ENCODE data around the gene CSNK1A1L.

The CSNK1A1L gene

GRCh38 chr13:37136187-37136586 is 30.7 kb upstream of the CSNK1A1L start:
- TF ChIP-seq Cebpa-rat (IDR thresholded peaks at IDR 0.05): no peak
- Histone ChIP-seq H3K36me3 (no peaks in the 10 kb centered on the region), H3K9me3 (no peaks in the 10 kb centered on the region), H4K20me1 (no peaks in the 10 kb centered on the region), H3K4me2 (no peak overlapping the region), H3K4me1 (no peaks in the 10 kb centered on the region), H3K27me3 (no peaks in the 10 kb centered on the region; the same call in 1 of the 2 replicates), H3K4me3 (no peak overlapping the region), H3K27ac (no peak overlapping the region), H3K9ac (no peak overlapping the region)

GRCh38 chr13:37134411-37135041 is 29.1 kb upstream of the CSNK1A1L start:
- H3K36me3 ChIP-seq: no peaks in the 10 kb centered on the region
- H3K27me3 ChIP-seq: no peaks in the 10 kb centered on the region; the same call in 1 of the 2 replicates
- H3K4me3 ChIP-seq: no peak overlapping the region
- H3K4me2 ChIP-seq: no peak overlapping the region
- no peaks in the 10 kb centered on the region for H4K20me1 ChIP-seq
- no peak overlapping the region for H3K9ac ChIP-seq
- H3K27ac ChIP-seq: no peak overlapping the region
- TF ChIP-seq Cebpa-rat (IDR thresholded peaks at IDR 0.05): no peak
- no peaks in the 10 kb centered on the region for H3K9me3 ChIP-seq
- H3K4me1 ChIP-seq: no peaks in the 10 kb centered on the region

GRCh38 chr13:37132211-37132610 is 26.7 kb upstream of the CSNK1A1L start:
- H3K9me3 ChIP-seq: no peaks in the 10 kb centered on the region
- no peak overlapping the region for H3K9ac ChIP-seq
- TF ChIP-seq Cebpa-rat (IDR thresholded peaks at IDR 0.05): no peak
- no peak overlapping the region for H3K4me3 ChIP-seq
- no peaks in the 10 kb centered on the region for H3K36me3 ChIP-seq
- H4K20me1 ChIP-seq: no peaks in the 10 kb centered on the region
- H3K4me2 ChIP-seq: no peak overlapping the region
- no peaks in the 10 kb centered on the region for H3K4me1 ChIP-seq
- no peak overlapping the region for H3K27ac ChIP-seq
- no peaks in the 10 kb centered on the region; the same call in 1 of the 2 replicates for H3K27me3 ChIP-seq

GRCh38 chr13:37131092-37131491 is 25.6 kb upstream of the CSNK1A1L start:
- no peak overlapping the region for H3K4me3 ChIP-seq
- no peak overlapping the region for H3K4me2 ChIP-seq
- TF ChIP-seq Cebpa-rat (IDR thresholded peaks at IDR 0.05): no peak
- H3K4me1 ChIP-seq: no peaks in the 10 kb centered on the region
- H3K36me3 ChIP-seq: no peaks in the 10 kb centered on the region
- H3K9me3 ChIP-seq: no peaks in the 10 kb centered on the region
- H3K27me3 ChIP-seq: no peaks in the 10 kb centered on the region; the same call in 1 of the 2 replicates
- H4K20me1 ChIP-seq: no peaks in the 10 kb centered on the region
- H3K9ac ChIP-seq: no peak overlapping the region
- no peak overlapping the region for H3K27ac ChIP-seq

GRCh38 chr13:37129866-37130265 is 24.4 kb upstream of the CSNK1A1L start:
- Histone ChIP-seq H3K4me3 (no peak overlapping the region), H3K36me3 (no peaks in the 10 kb centered on the region), H3K4me1 (no peaks in the 10 kb centered on the region), H3K9me3 (no peaks in the 10 kb centered on the region), H3K27me3 (no peaks in the 10 kb centered on the region; the same call in 1 of the 2 replicates), H3K9ac (no peak overlapping the region), H3K4me2 (no peak overlapping the region), H3K27ac (no peak overlapping the region), H4K20me1 (no peaks in the 10 kb centered on the region)
- TF ChIP-seq Cebpa-rat (IDR thresholded peaks at IDR 0.05): no peak

GRCh38 chr13:37127691-37128241 is 22.3 kb upstream of the CSNK1A1L start:
- Histone ChIP-seq H3K9me3 (no peaks in the 10 kb centered on the region), H3K4me1 (no peaks in the 10 kb centered on the region), H3K4me2 (no peak overlapping the region), H4K20me1 (no peaks in the 10 kb centered on the region), H3K27ac (no peak overlapping the region), H3K36me3 (no peaks in the 10 kb centered on the region), H3K27me3 (no peaks in the 10 kb centered on the region), H3K4me3 (no peak overlapping the region), H3K9ac (no peak overlapping the region)
- TF ChIP-seq Cebpa-rat (IDR thresholded peaks at IDR 0.05): no peak

GRCh38 chr13:37123337-37123736 is 17.9 kb upstream of the CSNK1A1L start:
- Histone ChIP-seq H3K4me1 (peaks cover 10% of the 10 kb centered on the region), H4K20me1 (no peaks in the 10 kb centered on the region), H3K27me3 (no peaks in the 10 kb centered on the region), H3K4me3 (no peak overlapping the region), H3K9me3 (no peaks in the 10 kb centered on the region), H3K9ac (no peak overlapping the region), H3K27ac (no peak overlapping the region), H3K4me2 (no peak overlapping the region), H3K36me3 (no peaks in the 10 kb centered on the region)
- TF ChIP-seq Cebpa-rat (IDR thresholded peaks at IDR 0.05): no peak

- H3K36me3 ChIP-seq: no peaks in the 10 kb centered on the region
- H3K9me3 ChIP-seq: no peaks in the 10 kb centered on the region
- no peak overlapping the region for H3K4me2 ChIP-seq
- H3K27me3 ChIP-seq: no peaks in the 10 kb centered on the region
- no peak overlapping the region for H3K27ac ChIP-seq
- H3K9ac ChIP-seq: no peak overlapping the region
- peaks cover 10% of the 10 kb centered on the region for H3K4me1 ChIP-seq
- H4K20me1 ChIP-seq: no peaks in the 10 kb centered on the region
- no peak for TF ChIP-seq Cebpa-rat (IDR thresholded peaks at IDR 0.05)
- no peak overlapping the region for H3K4me3 ChIP-seq
These were observed 12.6 kb upstream of the CSNK1A1L start for GRCh38 chr13:37118016-37118415.

- Histone ChIP-seq H3K4me1 (no peaks in the 10 kb centered on the region), H3K36me3 (no peaks in the 10 kb centered on the region), H3K27ac (no peak overlapping the region), H3K9me3 (no peaks in the 10 kb centered on the region), H3K9ac (no peak overlapping the region), H3K4me3 (no peak overlapping the region), H4K20me1 (no peaks in the 10 kb centered on the region), H3K4me2 (no peak overlapping the region), H3K27me3 (no peaks in the 10 kb centered on the region)
- no peak for TF ChIP-seq Cebpa-rat (IDR thresholded peaks at IDR 0.05)
These were observed 8.8 kb upstream of the CSNK1A1L start for GRCh38 chr13:37114250-37114649.

- no peaks in the 10 kb centered on the region for H3K9me3 ChIP-seq
- H3K4me2 ChIP-seq: no peak overlapping the region
- no peaks in the 10 kb centered on the region for H3K27me3 ChIP-seq
- H3K9ac ChIP-seq: no peak overlapping the region
- H3K4me1 ChIP-seq: no peaks in the 10 kb centered on the region
- TF ChIP-seq Cebpa-rat (IDR thresholded peaks at IDR 0.05): no peak
- H4K20me1 ChIP-seq: no peaks in the 10 kb centered on the region
- no peaks in the 10 kb centered on the region for H3K36me3 ChIP-seq
- H3K4me3 ChIP-seq: no peak overlapping the region
- no peak overlapping the region for H3K27ac ChIP-seq
These were observed 8.1 kb upstream of the CSNK1A1L start for GRCh38 chr13:37113534-37113933.

Measured in BLaER1 (cell line).